GM06990 (cell line): ENCODE measurements around the gene LONP2.
A peak's percentile ranks its signal among the peaks of the same experiment; 100 is the strongest.
"Not testable (repeated sequence)": the region's sequence is repeated elsewhere in the genome, so short reads cannot be mapped to it uniquely, and the experiment has no call there.

Experiments
- DNase-seq: peaks from one replicate; pipeline ENCODE4 v3.0.0-alpha.2; 2011; ENCODE audit not compliant: insufficient read length; ENCODE audit errors: extremely low read depth
- H3K27me3 ChIP-seq: replicated peaks from 2 replicates; pipeline ENCODE4 v1.6.0; 2011; ENCODE audit warnings: low read length; ENCODE audit not compliant: control insufficient read depth, insufficient read depth
- H3K36me3 ChIP-seq: 2 replicates; pipeline ENCODE4 v1.5.1; 2011; ENCODE audit warnings: low read length; ENCODE audit not compliant: control insufficient read depth, insufficient read depth
- H3K4me3 ChIP-seq: replicated peaks from 2 replicates; pipeline ENCODE4 v1.5.1; 2011; ENCODE audit warnings: low read depth, mild to moderate bottlenecking, control low read depth, low read length
- CTCF ChIP-seq: IDR thresholded peaks from 2 replicates; pipeline ENCODE4 v1.5.1; 2011; ENCODE audit warnings: low read length, control low read depth, mild to moderate bottlenecking, inconsistent platforms; ENCODE audit not compliant: insufficient read depth, poor library complexity, severe bottlenecking

The LONP2 gene

GRCh38 chr16:48347191-48347865 is 103.2 kb downstream of the LONP2 start:
- Histone ChIP-seq H3K4me3 (no peak overlapping the region), H3K36me3 (peaks cover 16% of the 10 kb centered on the region), H3K27me3 (no peaks in the 10 kb centered on the region)
- DNase-seq = no peak
- no peak for TF ChIP-seq CTCF

GRCh38 chr16:48347980-48348379 is 103.9 kb downstream of the LONP2 start:
- Histone ChIP-seq H3K4me3 (no peak overlapping the region), H3K27me3 (no peaks in the 10 kb centered on the region), H3K36me3 (peaks cover 14% of the 10 kb centered on the region)
- TF ChIP-seq CTCF = no peak
- no peak for DNase-seq

GRCh38 chr16:48350736-48351135 is 106.6 kb downstream of the LONP2 start:
- Histone ChIP-seq H3K27me3 (no peaks in the 10 kb centered on the region), H3K4me3 (no peak overlapping the region), H3K36me3 (peaks cover 13% of the 10 kb centered on the region)
- no peak for DNase-seq
- TF ChIP-seq CTCF = no peak

GRCh38 chr16:48352648-48353390 is 108.7 kb downstream of the LONP2 start:
- Histone ChIP-seq H3K36me3 (peaks cover 11% of the 10 kb centered on the region), H3K4me3 (no peak overlapping the region), H3K27me3 (no peaks in the 10 kb centered on the region)
- no peak for TF ChIP-seq CTCF
- DNase-seq = no peak

GRCh38 chr16:48353565-48354163 is 109.6 kb downstream of the LONP2 start:
- peak; percentile 75 for TF ChIP-seq CTCF
- Histone ChIP-seq H3K27me3 (no peaks in the 10 kb centered on the region), H3K4me3 (no peak overlapping the region), H3K36me3 (peaks cover 11% of the 10 kb centered on the region)
- peak; percentile 19 for DNase-seq

- H3K4me3 ChIP-seq, DNase-seq, H3K27me3 ChIP-seq, H3K36me3 ChIP-seq: not testable (repeated sequence)
Measured at GRCh38 chr16:48354385-48354784, 110.3 kb downstream of the LONP2 start.
